ENCODE results near the gene CACNA1C.

CACNA1C gene

GRCh38 chr12:2173971-2174370, 121.2 kb downstream of the CACNA1C start:
- no peak for DNase-seq

DNA sequence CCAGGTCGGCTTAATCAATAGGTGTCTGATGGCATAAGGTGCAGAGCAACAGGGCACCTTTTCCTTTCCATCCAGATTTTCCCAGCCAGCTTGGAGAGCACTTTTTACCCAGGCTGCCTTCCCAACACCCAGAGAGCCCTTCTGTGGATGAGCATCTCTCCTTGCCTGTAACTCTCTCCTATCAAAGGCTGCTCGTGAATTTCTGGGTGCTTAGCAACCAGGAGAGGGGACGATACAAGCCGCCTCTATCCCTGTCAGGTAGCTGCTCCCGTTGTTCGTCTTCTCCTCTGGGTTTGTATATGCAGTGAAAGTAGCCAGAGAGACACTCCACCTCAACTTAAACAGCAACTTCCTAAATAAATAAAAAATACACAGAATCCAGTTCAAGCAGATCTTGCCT, 124.2 kb downstream of the CACNA1C start:
- no peak for DNase-seq

- DNase-seq, result no peak
Observed at GRCh38 chr12:2177751-2178150, 125.0 kb downstream of the CACNA1C start.

GRCh38 chr12:2179058-2179457, 126.3 kb downstream of the CACNA1C start:
- DNase-seq, result no peak

GRCh38 chr12:2179953-2180736, 127.4 kb downstream of the CACNA1C start:
- DNase-seq, result no peak

DNA sequence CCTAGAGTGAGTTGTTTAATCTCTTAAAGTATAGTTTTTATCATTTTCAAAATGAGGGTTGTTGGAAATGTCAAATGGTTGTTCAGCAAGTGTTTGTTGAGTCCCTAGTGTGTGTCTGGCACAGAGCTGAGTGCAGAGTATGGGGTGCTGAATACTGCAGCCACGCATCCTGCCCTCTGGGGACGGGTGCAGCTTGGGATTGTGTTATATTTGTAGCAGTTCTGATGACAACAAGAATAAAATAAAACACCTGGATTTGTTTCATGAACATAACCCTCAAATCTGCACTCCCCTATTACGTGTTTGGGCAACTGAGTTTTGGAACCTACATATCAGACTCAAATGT, 127.9 kb downstream of the CACNA1C start:
- no peak for DNase-seq

DNA sequence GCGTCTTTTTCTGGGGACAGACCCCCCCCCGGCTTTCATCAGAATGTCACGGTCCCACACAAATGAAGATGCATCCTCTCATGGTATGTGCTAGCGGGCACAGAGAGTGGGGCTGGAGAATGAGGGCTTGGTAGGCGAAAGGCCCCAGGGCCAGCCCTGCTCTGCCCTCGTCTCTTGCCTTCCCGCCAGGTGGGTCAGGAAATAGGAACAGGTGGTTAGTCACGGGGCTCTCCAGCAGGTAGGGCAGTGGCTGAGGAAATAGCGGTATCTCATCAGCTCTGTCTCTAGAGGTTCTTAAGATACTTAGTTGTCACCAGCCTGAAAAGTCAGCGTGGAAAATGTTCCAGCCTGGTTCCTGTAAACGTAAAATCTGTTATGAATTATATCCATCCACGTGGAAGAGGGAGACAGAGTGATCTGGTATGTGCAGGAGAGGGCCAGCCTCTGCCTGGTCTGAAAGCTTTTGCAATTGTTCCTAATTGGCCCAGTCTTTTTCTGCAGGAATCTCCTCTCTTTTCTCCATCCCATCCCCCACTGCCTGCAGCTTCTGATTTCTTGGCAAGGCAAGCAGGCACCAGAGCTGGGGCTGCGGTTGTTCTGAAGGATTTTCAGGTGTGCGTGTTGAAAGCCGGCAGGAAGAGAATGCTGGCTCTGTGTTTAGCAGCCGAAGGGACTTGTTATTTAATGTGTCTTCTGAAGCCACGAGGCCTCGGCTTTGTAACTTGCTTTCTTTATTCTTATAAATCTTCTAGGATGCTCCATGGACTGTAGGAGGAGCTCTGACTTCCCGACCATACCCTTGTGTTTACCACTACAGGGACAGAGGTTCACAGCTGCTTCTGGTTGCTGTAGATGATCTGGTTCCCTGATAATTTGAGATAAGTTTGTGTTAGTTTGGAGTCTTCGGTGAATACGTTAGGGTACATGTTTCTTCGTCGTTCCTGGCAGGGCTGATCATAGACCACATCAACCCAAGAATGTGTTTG, 131.1 kb downstream of the CACNA1C start:
- DNase-seq, result no peak

- no peak for DNase-seq
Observed at GRCh38 chr12:2185751-2186341, 133.1 kb downstream of the CACNA1C start.

DNA sequence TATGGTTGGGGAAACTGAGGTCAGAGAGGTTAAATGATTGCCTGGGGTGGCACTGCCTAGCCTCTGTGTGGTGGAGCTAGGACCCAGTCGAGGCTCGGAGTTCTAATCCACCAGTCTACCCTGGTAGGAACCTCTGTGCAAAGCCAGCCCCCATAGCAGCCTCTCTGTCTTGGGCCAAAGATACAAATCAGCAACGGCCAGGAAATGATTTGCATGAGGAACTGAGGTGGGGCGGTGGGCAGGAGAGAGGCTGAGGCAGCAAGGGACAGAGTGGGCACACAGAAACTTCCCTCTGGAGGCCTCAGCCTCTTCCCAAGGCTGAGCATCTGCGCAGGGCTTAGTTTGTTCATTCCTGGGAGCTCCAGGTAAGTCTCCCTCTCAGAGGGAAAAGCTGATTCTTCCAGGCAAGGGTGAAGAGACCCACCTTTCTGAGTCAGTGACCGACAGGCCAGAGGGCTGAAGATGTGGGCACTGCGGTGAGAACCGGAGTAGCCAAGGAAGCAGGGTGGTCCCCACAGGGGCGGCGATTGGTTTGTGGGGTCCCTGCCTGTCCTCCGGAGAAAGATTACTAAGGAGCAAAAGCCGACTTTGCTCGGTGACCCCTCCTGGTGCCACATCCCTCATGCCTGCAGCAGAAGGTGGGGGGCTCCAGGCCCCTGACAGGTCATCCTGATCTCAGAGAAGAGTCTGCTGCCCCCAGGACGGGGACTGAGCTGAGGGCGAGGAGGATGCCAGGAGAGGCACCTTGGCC, 134.6 kb downstream of the CACNA1C start:
- no peak for DNase-seq

DNA sequence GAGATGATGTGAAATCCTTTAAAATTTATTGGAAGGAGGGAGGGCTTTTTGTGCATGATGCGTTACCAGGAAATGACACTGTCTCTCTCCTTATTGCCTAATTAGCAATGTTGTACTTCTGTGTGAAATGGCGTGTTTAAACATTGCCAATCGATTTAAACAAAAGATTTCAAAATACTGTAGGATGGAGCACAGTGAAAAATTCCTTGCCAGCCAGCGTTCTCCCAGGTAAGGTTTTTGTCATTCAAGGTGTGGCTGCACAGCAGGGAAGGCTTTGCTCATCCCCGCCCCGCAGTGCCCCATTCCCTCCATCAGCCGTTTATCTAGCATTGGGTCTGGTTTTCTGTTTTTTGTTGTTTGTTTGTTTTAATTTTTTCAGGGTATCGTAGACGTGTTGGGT, 137.3 kb downstream of the CACNA1C start:
- no peak for DNase-seq

DNA sequence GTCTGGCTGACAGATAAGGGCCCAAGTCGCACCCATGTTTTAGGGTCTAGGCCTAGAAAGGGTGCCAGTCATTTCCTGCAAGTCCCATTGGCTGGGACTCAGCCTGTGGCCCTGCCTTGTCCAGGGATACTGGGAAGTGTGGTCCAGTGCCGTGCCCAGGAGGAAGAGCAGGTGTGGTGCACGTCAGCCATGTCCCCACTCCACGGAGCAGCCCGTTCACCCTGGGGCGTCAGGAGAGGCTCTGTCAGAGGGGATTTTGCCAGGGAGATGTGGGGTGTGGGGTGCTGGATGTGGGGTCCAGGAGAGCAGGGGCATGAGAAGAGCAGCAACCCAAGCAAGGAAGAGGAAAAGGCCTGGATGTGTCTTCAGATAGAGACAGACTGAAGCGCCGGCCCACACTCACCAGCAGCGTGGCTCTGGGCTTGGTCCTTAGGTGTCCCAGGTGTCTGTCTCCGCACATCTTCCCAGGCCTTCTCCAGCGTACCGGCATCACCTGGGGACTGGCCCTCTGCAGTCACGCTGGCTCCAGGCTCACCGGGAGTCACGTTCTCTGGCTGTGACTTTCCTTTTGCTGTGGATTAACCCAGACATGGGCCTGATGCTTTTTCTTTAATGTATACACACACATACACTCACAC, 138.2 kb downstream of the CACNA1C start:
- DNase-seq, result no peak

GRCh38 chr12:2191534-2192153, 138.9 kb downstream of the CACNA1C start:
- DNase-seq, result no peak

DNA sequence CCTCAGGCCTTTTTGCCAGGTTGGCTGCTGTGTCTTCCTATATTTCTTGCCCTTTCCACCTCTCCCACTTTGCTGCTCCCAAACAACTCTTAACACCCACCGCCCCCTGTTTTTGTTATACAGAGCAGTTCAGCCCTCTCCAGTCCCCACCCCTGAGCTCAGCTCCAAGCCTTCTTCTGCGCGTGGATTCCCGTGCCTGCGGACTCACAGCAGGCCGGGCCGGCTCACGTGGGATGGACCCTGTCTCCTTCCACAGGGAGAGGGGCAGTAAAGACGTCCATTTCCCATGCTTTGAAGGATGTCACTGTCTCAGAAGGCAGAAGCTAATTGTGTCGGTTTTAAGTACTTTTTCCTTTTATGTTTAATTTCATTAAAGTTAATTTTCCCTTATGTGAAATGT, 139.4 kb downstream of the CACNA1C start:
- no peak for DNase-seq

- DNase-seq, result no peak
Observed at GRCh38 chr12:2194060-2194459, 141.3 kb downstream of the CACNA1C start.

DNA sequence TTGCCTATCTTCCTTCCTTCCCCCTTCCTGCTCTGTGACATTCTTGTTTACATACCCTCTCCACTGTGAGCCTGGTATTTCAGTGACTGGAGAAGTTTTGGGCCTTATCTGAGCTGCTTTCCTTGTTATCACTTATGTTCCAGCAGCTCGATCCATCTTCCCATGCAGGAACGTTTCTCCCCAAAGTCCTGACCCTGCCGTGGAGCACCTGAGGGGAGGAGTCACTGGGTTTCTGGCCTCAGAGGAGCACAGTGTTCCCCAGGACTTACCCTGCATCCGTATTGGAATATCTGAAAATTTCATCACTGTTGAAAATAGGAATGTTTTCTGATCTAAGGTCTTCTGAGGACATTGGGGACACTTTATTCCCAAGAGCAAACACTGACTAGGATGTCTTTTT, 141.8 kb downstream of the CACNA1C start:
- DNase-seq, result no peak

DNA sequence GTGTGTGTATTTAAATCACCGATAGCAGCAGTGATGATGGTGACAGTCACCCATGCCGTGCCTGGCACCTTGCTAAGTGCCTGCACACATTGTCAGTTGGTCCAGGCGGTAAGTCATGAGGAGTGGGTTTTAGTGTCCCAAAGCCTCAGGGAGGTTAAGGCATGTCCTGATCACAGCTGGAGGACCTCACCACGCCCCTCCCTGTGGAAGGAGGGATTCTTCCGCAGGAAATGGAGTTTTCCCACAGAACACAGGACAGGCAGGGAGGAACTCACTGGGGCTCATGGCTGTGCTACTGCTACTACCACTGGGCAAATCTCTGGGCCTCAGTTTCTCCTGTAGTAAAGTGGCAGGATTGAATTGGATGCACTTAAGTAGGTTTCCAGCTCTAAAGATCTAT, 142.3 kb downstream of the CACNA1C start:
- no peak for DNase-seq

GRCh38 chr12:2198005-2198501, 145.3 kb downstream of the CACNA1C start:
- DNase-seq, result no peak

- no peak for DNase-seq
Observed at GRCh38 chr12:2198542-2198941, 145.8 kb downstream of the CACNA1C start.

DNA sequence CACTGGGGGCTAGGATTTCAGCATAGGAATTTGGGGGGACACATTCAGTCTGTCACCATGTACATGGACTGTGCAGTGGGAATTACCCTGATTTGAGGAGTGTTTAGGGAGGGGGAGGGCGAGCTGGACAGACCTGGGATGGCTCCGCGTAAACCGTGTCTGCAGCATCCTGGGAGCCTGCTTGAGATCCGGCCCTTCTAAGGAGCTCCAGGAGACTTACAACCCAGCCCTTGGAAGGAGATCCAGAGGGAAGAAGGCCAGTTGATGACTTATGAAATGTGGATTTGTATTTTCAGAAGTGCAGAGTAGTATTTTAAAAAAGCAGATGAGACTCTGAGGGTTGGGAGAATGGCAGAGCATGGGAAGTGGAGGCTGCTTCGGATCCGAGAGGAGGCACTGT, 153.2 kb downstream of the CACNA1C start:
- no peak for DNase-seq

DNA sequence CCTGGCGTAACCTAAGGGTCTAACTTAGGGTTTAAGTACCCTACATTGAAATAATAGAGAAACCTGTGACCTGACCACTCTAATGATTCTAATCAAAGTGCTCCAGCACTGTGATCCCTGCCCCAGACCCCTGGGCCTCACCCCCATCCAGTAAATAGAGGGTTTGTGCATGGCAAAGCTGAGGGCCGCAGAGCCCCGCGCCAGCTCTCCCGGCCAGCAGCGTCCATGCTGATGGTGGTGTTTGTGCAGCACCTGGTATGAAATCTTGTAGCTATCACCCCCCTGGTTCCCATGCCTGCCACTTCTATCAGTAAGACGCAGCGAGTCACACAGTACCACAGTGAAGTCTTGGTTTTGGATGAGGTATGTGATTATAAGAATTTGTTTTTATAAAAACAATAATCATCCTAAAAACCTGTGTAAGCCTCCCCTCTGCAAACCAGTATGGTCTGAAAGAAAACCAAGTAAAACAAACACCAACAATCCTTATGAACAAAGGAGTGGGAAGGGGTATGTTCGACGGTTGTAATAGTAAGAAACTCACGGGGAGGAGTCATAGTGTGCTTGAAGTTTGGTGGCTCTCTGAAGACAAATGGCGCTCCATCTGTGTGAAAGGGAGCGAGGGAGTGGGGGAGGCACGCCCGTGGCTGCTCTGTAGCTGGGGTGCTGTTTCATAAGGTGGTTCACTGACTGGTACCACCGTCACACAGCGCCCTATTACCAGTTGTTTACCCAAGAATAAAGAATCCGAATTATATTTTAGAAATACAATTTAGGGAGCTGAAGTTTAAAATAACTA, 156.2 kb downstream of the CACNA1C start:
- no peak for DNase-seq

- DNase-seq, result no peak
Observed at GRCh38 chr12:2211119-2211518, 158.3 kb downstream of the CACNA1C start.
